Measurements from ENCODE around the gene LNX1. TPM values are rescaled to one million over a fixed set of nuclear protein-coding genes. Genes with fewer than 3 reads are reported as not detected.

The LNX1 gene
- total and polyA plus RNA-seq, 2 of the 8 experiments (the other 6 are each of a cell fraction or from before 2014, with no cell fraction given): 2.7 to 3.8 TPM

DNA sequence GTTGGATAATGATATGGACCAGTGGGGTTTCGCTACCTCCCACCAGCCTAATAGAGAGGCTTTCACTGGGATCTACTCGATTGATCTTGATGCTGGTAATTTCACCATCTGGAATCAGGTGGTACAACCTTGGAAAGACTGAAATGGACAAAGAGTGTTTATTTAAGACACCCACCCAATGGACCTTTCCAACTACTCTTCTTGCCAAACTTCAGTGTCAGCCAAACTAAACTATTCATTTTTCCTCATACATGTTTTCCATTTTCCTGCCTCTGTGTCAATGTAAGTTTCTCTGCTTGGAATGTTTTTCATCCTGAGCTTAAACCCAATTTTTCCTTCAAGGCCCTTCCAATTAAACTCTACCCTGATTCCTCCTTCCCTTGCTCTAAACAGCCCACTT lies 92.6 kb downstream of the LNX1 start (continued):
- TF ChIP-seq, protein P1, sequence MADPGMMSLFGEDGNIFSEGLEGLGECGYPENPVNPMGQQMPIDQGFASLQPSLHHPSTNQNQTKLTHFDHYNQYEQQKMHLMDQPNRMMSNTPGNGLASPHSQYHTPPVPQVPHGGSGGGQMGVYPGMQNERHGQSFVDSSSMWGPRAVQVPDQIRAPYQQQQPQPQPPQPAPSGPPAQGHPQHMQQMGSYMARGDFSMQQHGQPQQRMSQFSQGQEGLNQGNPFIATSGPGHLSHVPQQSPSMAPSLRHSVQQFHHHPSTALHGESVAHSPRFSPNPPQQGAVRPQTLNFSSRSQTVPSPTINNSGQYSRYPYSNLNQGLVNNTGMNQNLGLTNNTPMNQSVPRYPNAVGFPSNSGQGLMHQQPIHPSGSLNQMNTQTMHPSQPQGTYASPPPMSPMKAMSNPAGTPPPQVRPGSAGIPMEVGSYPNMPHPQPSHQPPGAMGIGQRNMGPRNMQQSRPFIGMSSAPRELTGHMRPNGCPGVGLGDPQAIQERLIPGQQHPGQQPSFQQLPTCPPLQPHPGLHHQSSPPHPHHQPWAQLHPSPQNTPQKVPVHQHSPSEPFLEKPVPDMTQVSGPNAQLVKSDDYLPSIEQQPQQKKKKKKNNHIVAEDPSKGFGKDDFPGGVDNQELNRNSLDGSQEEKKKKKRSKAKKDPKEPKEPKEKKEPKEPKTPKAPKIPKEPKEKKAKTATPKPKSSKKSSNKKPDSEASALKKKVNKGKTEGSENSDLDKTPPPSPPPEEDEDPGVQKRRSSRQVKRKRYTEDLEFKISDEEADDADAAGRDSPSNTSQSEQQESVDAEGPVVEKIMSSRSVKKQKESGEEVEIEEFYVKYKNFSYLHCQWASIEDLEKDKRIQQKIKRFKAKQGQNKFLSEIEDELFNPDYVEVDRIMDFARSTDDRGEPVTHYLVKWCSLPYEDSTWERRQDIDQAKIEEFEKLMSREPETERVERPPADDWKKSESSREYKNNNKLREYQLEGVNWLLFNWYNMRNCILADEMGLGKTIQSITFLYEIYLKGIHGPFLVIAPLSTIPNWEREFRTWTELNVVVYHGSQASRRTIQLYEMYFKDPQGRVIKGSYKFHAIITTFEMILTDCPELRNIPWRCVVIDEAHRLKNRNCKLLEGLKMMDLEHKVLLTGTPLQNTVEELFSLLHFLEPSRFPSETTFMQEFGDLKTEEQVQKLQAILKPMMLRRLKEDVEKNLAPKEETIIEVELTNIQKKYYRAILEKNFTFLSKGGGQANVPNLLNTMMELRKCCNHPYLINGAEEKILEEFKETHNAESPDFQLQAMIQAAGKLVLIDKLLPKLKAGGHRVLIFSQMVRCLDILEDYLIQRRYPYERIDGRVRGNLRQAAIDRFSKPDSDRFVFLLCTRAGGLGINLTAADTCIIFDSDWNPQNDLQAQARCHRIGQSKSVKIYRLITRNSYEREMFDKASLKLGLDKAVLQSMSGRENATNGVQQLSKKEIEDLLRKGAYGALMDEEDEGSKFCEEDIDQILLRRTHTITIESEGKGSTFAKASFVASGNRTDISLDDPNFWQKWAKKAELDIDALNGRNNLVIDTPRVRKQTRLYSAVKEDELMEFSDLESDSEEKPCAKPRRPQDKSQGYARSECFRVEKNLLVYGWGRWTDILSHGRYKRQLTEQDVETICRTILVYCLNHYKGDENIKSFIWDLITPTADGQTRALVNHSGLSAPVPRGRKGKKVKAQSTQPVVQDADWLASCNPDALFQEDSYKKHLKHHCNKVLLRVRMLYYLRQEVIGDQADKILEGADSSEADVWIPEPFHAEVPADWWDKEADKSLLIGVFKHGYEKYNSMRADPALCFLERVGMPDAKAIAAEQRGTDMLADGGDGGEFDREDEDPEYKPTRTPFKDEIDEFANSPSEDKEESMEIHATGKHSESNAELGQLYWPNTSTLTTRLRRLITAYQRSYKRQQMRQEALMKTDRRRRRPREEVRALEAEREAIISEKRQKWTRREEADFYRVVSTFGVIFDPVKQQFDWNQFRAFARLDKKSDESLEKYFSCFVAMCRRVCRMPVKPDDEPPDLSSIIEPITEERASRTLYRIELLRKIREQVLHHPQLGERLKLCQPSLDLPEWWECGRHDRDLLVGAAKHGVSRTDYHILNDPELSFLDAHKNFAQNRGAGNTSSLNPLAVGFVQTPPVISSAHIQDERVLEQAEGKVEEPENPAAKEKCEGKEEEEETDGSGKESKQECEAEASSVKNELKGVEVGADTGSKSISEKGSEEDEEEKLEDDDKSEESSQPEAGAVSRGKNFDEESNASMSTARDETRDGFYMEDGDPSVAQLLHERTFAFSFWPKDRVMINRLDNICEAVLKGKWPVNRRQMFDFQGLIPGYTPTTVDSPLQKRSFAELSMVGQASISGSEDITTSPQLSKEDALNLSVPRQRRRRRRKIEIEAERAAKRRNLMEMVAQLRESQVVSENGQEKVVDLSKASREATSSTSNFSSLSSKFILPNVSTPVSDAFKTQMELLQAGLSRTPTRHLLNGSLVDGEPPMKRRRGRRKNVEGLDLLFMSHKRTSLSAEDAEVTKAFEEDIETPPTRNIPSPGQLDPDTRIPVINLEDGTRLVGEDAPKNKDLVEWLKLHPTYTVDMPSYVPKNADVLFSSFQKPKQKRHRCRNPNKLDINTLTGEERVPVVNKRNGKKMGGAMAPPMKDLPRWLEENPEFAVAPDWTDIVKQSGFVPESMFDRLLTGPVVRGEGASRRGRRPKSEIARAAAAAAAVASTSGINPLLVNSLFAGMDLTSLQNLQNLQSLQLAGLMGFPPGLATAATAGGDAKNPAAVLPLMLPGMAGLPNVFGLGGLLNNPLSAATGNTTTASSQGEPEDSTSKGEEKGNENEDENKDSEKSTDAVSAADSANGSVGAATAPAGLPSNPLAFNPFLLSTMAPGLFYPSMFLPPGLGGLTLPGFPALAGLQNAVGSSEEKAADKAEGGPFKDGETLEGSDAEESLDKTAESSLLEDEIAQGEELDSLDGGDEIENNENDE (IDR thresholded peaks at IDR 0.05; ENCODE audit: insufficient replicate concordance, low read length): no peak
- no peak for TF ChIP-seq BACH1 (IDR thresholded peaks at IDR 0.05; ENCODE audit: low read length)
- no peak for TF ChIP-seq YY1 (IDR thresholded peaks at IDR 0.05; ENCODE audit: low read depth, low read length)
- TF ChIP-seq RAD21 (IDR thresholded peaks at IDR 0.05 in 1 of 2, conservative IDR thresholded peaks at IDR 0.05 in 1 of 2; ENCODE audit: low read depth in 2 of 2, low read length in 2 of 2): no peak
- TF ChIP-seq SUZ12 (IDR thresholded peaks at IDR 0.05; ENCODE audit: low read length): no peak
- no peak for TF ChIP-seq SIN3A (conservative IDR thresholded peaks at IDR 0.05 in 1 of 2, IDR thresholded peaks at IDR 0.05 in 1 of 2; ENCODE audit: low read depth in 1 of 2, low read length in 2 of 2)

Data from H1 (cell line).